ENCODE results near the gene DNAJB4. TPM values are rescaled to one million over a fixed set of nuclear protein-coding genes. Genes with fewer than 3 reads are reported as not detected.
"Not testable (repeated sequence)": the region's sequence is repeated elsewhere in the genome, so short reads cannot be mapped to it uniquely, and the experiment has no call there.

Gene DNAJB4
- total RNA-seq, 2 experiments from 2014 or later: 9.7 to 10.4 TPM

GRCh38 chr1:78011050-78011449 lies 6.3 kb downstream of the DNAJB4 start:
- CTCF ChIA-PET: no interaction called here
- no peaks in the 10 kb centered on the region for H3K27me3 Mint-ChIP-seq (ENCODE audit: low read depth)

GRCh38 chr1:78015148-78015547 lies 10.4 kb downstream of the DNAJB4 start:
- Mint-ChIP-seq H3K27me3 (ENCODE audit: low read depth) (no peaks in the 10 kb centered on the region), H3K4me1 (ENCODE audit: low read depth) (peaks cover 2% of the 10 kb centered on the region), H3K36me3 (ENCODE audit: low read depth) (peaks cover 11% of the 10 kb centered on the region), H3K4me3 (no peak overlapping the region), H3K27ac (no peak overlapping the region), H3K9me3 (no peaks in the 10 kb centered on the region)
- DNase-seq: no peak
- intact Hi-C loops (cut with micrococcal nuclease): no loop called here
- CTCF ChIA-PET: interaction anchor here (0.8 kb wide), 1 partner anchor 100 kb away, joined by 3 read pairs; no protein-coding TSS in a partner anchor

More at GRCh38 chr1:78011050-78011449, 6.3 kb downstream of the DNAJB4 start:
- Mint-ChIP-seq H3K27ac (no peak overlapping the region), H3K4me1 (ENCODE audit: low read depth) (peaks cover 25% of the 10 kb centered on the region), H3K9me3 (no peaks in the 10 kb centered on the region), H3K36me3 (ENCODE audit: low read depth) (peaks cover 9% of the 10 kb centered on the region), H3K4me3 (no peak overlapping the region)
- intact Hi-C loops (cut with micrococcal nuclease): no loop called here
- DNase-seq: no peak

GRCh38 chr1:78019024-78019423 lies 14.3 kb downstream of the DNAJB4 start:
- Mint-ChIP-seq H3K36me3 (ENCODE audit: low read depth) (peaks cover 5% of the 10 kb centered on the region), H3K9me3 (peaks cover 1% of the 10 kb centered on the region), H3K27me3 (ENCODE audit: low read depth) (no peaks in the 10 kb centered on the region), H3K4me1 (ENCODE audit: low read depth) (no peaks in the 10 kb centered on the region), H3K4me3 (no peak overlapping the region), H3K27ac (no peak overlapping the region)
- intact Hi-C loops (cut with micrococcal nuclease): no loop called here
- CTCF ChIA-PET: interaction anchor here (0.7 to 1.2 kb wide), 2 partner anchors 95 to 123 kb away, joined by 3 read pairs; no protein-coding TSS in a partner anchor
- no peak for DNase-seq

- H3K4me3 Mint-ChIP-seq; H3K27ac Mint-ChIP-seq; DNase-seq; H3K27me3 Mint-ChIP-seq (ENCODE audit: low read depth); intact Hi-C loops (cut with micrococcal nuclease); H3K9me3 Mint-ChIP-seq; H3K36me3 Mint-ChIP-seq (ENCODE audit: low read depth); H3K4me1 Mint-ChIP-seq (ENCODE audit: low read depth): not testable (repeated sequence)
- CTCF ChIA-PET: interaction anchor here (0.6 to 0.9 kb wide), 3 partner anchors 24 to 40 kb away, joined by 3 read pairs; no protein-coding TSS in a partner anchor
Measured at GRCh38 chr1:78021134-78021533, 16.4 kb downstream of the DNAJB4 start.

GRCh38 chr1:78029793-78030192 lies 25.1 kb downstream of the DNAJB4 start:
- no peak for DNase-seq
- no peak overlapping the region for H3K27ac Mint-ChIP-seq
- intact Hi-C loops (cut with micrococcal nuclease): no loop called here
- peaks cover 4% of the 10 kb centered on the region for H3K27me3 Mint-ChIP-seq (ENCODE audit: low read depth)
- no peak overlapping the region for H3K4me3 Mint-ChIP-seq
- no peaks in the 10 kb centered on the region for H3K4me1 Mint-ChIP-seq (ENCODE audit: low read depth)
- H3K36me3 Mint-ChIP-seq (ENCODE audit: low read depth): no peaks in the 10 kb centered on the region
- CTCF ChIA-PET: no interaction called here
- H3K9me3 Mint-ChIP-seq: no peaks in the 10 kb centered on the region

- H3K4me3 Mint-ChIP-seq: no peak overlapping the region
- intact Hi-C loops (cut with micrococcal nuclease): no loop called here
- CTCF ChIA-PET: interaction anchor here (1.1 kb wide), 1 partner anchor 22 kb away, joined by 3 read pairs; no protein-coding TSS in a partner anchor
Measured at GRCh38 chr1:78032996-78033796, 28.5 kb downstream of the DNAJB4 start.

GRCh38 chr1:78033797-78034172 lies 29.0 kb downstream of the DNAJB4 start:
- H3K27me3 Mint-ChIP-seq (ENCODE audit: low read depth): peaks cover 4% of the 10 kb centered on the region
- no peak for DNase-seq
- intact Hi-C loops (cut with micrococcal nuclease): no loop called here
- no peak overlapping the region for H3K4me3 Mint-ChIP-seq
- no peaks in the 10 kb centered on the region for H3K36me3 Mint-ChIP-seq (ENCODE audit: low read depth)
- CTCF ChIA-PET: interaction anchor here (0.6 to 1.1 kb wide), 2 partner anchors 21 to 507 kb away, joined by 3 to 4 read pairs; no protein-coding TSS in a partner anchor
- peaks cover 3% of the 10 kb centered on the region for H3K4me1 Mint-ChIP-seq (ENCODE audit: low read depth)
- no peaks in the 10 kb centered on the region for H3K9me3 Mint-ChIP-seq
- no peak overlapping the region for H3K27ac Mint-ChIP-seq

More at GRCh38 chr1:78032996-78033796, 28.5 kb downstream of the DNAJB4 start:
- peaks cover 4% of the 10 kb centered on the region for H3K27me3 Mint-ChIP-seq (ENCODE audit: low read depth)
- H3K36me3 Mint-ChIP-seq (ENCODE audit: low read depth): no peaks in the 10 kb centered on the region
- DNase-seq: no peak
- no peaks in the 10 kb centered on the region for H3K4me1 Mint-ChIP-seq (ENCODE audit: low read depth)
- no peak overlapping the region for H3K27ac Mint-ChIP-seq
- no peaks in the 10 kb centered on the region for H3K9me3 Mint-ChIP-seq

GRCh38 chr1:78035121-78035520 lies 30.4 kb downstream of the DNAJB4 start:
- Mint-ChIP-seq H3K27ac (no peak overlapping the region), H3K9me3 (no peaks in the 10 kb centered on the region), H3K27me3 (ENCODE audit: low read depth) (peaks cover 4% of the 10 kb centered on the region), H3K4me3 (no peak overlapping the region), H3K4me1 (ENCODE audit: low read depth) (peaks cover 5% of the 10 kb centered on the region), H3K36me3 (ENCODE audit: low read depth) (no peaks in the 10 kb centered on the region)
- no peak for DNase-seq
- intact Hi-C loops (cut with micrococcal nuclease): no loop called here
- CTCF ChIA-PET: no interaction called here

GRCh38 chr1:78036450-78036849 lies 31.7 kb downstream of the DNAJB4 start:
- intact Hi-C loops (cut with micrococcal nuclease): no loop called here

GRCh38 chr1:78038071-78038470 lies 33.3 kb downstream of the DNAJB4 start:
- no peak overlapping the region for H3K27ac Mint-ChIP-seq
- intact Hi-C loops (cut with micrococcal nuclease): no loop called here
- CTCF ChIA-PET: interaction anchor here (0.8 kb wide), 1 partner anchor 33 kb away, joined by 5 read pairs; the partner anchor contains the start of gene DNAJB4
- peaks cover 4% of the 10 kb centered on the region for H3K27me3 Mint-ChIP-seq (ENCODE audit: low read depth)
- peaks cover 15% of the 10 kb centered on the region for H3K4me1 Mint-ChIP-seq (ENCODE audit: low read depth)
- H3K36me3 Mint-ChIP-seq (ENCODE audit: low read depth): no peaks in the 10 kb centered on the region
- H3K9me3 Mint-ChIP-seq: no peaks in the 10 kb centered on the region
- H3K4me3 Mint-ChIP-seq: no peak overlapping the region
- no peak for DNase-seq

More at GRCh38 chr1:78036450-78036849, 31.7 kb downstream of the DNAJB4 start:
- Mint-ChIP-seq H3K4me3 (no peak overlapping the region), H3K9me3 (no peaks in the 10 kb centered on the region), H3K36me3 (ENCODE audit: low read depth) (no peaks in the 10 kb centered on the region), H3K27me3 (ENCODE audit: low read depth) (peaks cover 4% of the 10 kb centered on the region), H3K27ac (no peak overlapping the region), H3K4me1 (ENCODE audit: low read depth) (peaks cover 14% of the 10 kb centered on the region)
- CTCF ChIA-PET: interaction anchor here (0.7 to 1.2 kb wide), 2 partner anchors 77 to 215 kb away, joined by 3 to 5 read pairs; no protein-coding TSS in a partner anchor
- DNase-seq: no peak

- CTCF ChIA-PET: no interaction called here
- Mint-ChIP-seq H3K4me1 (ENCODE audit: low read depth) (peaks cover 15% of the 10 kb centered on the region), H3K4me3 (no peak overlapping the region), H3K9me3 (no peaks in the 10 kb centered on the region), H3K27ac (no peak overlapping the region), H3K36me3 (ENCODE audit: low read depth) (no peaks in the 10 kb centered on the region), H3K27me3 (ENCODE audit: low read depth) (peaks cover 4% of the 10 kb centered on the region)
- intact Hi-C loops (cut with micrococcal nuclease): no loop called here
- no peak for DNase-seq
Measured at GRCh38 chr1:78038491-78038939, 33.8 kb downstream of the DNAJB4 start.

GRCh38 chr1:78040484-78041089 lies 35.8 kb downstream of the DNAJB4 start:
- Mint-ChIP-seq H3K27me3 (ENCODE audit: low read depth) (peaks cover 15% of the 10 kb centered on the region), H3K4me3 (peak overlapping the region; percentile 57), H3K4me1 (ENCODE audit: low read depth) (peaks cover 27% of the 10 kb centered on the region), H3K36me3 (ENCODE audit: low read depth) (no peaks in the 10 kb centered on the region), H3K27ac (peak overlapping the region; percentile 32), H3K9me3 (no peaks in the 10 kb centered on the region)
- intact Hi-C loops (cut with micrococcal nuclease): loop anchor here (1.0 to 5.0 kb wide), 5 partner anchors 30 to 113 kb away; partner anchors contain the start of gene DNAJB4
- DNase-seq: no peak
- CTCF ChIA-PET: interaction anchor here (1.3 kb wide), 1 partner anchor 20 kb away, joined by 3 read pairs; no protein-coding TSS in a partner anchor

Measured in activated naive CD4-positive, alpha-beta T cell treated with anti-CD3 and anti-CD28 coated beads for 36 hours (primary cell).